GM23248 (cell line): ENCODE data around the gene HRC. TPM values are rescaled to one million over a fixed set of nuclear protein-coding genes. Genes with fewer than 3 reads are reported as not detected.

Source experiments
- DNase-seq: peaks from one replicate; pipeline ENCODE4 v3.0.0-alpha.2; 2015
- H2AFZ ChIP-seq: fragments of 200-600 bp; sonication (generic); 2 replicates; pipeline ENCODE4 v1.6.1; 2016; ENCODE audit warnings: antibody characterized with exemption
- H3F3A ChIP-seq: fragments of 200-600 bp; sonication (generic); 2 replicates; pipeline ENCODE4 v1.6.1; 2016; ENCODE audit warnings: mild to moderate bottlenecking, antibody characterized with exemption, mixed run types; ENCODE audit not compliant: insufficient read depth
- H3K27ac ChIP-seq: fragments of 200-600 bp; sonication (generic); 2 replicates; pipeline ENCODE4 v1.5.1; 2016; ENCODE audit warnings: mild to moderate bottlenecking
- H3K27me3 ChIP-seq: fragments of 200-600 bp; sonication (generic); replicated peaks from 2 replicates; pipeline ENCODE4 v1.6.1; 2016; ENCODE audit warnings: mild to moderate bottlenecking; ENCODE audit not compliant: insufficient read depth
- H3K36me3 ChIP-seq: fragments of 200-600 bp; sonication (generic); 2 replicates; pipeline ENCODE4 v1.6.1; 2016; ENCODE audit warnings: low read depth, mild to moderate bottlenecking
- H3K4me1 ChIP-seq: fragments of 200-600 bp; sonication (generic); 2 replicates; pipeline ENCODE4 v1.6.1; 2016; ENCODE audit warnings: mild to moderate bottlenecking; ENCODE audit not compliant: insufficient read depth
- H3K4me2 ChIP-seq: fragments of 200-600 bp; sonication (generic); one replicate; pipeline ENCODE4 v1.6.1; 2016; ENCODE audit warnings: mild to moderate bottlenecking; ENCODE audit not compliant: unreplicated experiment
- H3K4me3 ChIP-seq: fragments of 200-600 bp; sonication (generic); 2 replicates; pipeline ENCODE4 v1.5.1; 2016; ENCODE audit warnings: mild to moderate bottlenecking
- H3K79me2 ChIP-seq: fragments of 200-600 bp; sonication (generic); 2 replicates; pipeline ENCODE4 v1.6.1; 2016; ENCODE audit warnings: mild to moderate bottlenecking; ENCODE audit not compliant: insufficient read depth
- H3K9ac ChIP-seq: fragments of 200-600 bp; sonication (generic); 2 replicates; pipeline ENCODE4 v1.6.1; 2016; ENCODE audit warnings: mild to moderate bottlenecking
- H3K9me2 ChIP-seq: fragments of 200-600 bp; sonication (generic); 2 replicates; pipeline ENCODE4 v1.6.1; 2016; ENCODE audit warnings: mixed run types, mild to moderate bottlenecking, moderate library complexity; ENCODE audit not compliant: insufficient read depth
- H3K9me3 ChIP-seq: fragments of 200-600 bp; sonication (generic); one replicate; pipeline ENCODE4 v1.6.1; 2017; ENCODE audit warnings: low read depth
- H4K20me1 ChIP-seq: fragments of 200-600 bp; sonication (generic); 2 replicates; pipeline ENCODE4 v1.6.0; 2016; ENCODE audit not compliant: insufficient read depth
- EZH2 ChIP-seq: fragments of 200-600 bp; sonication (generic); IDR thresholded peaks from 2 replicates; pipeline ENCODE4 v1.6.1; 2018; ENCODE audit warnings: antibody characterized with exemption, mild to moderate bottlenecking; ENCODE audit not compliant: insufficient read depth, poor library complexity, severe bottlenecking
- EZH2phosphoT487 ChIP-seq: fragments of 200-600 bp; sonication (generic); IDR thresholded peaks from 2 replicates; pipeline ENCODE4 v1.6.1; 2018; ENCODE audit warnings: antibody characterized with exemption, moderate library complexity, mild to moderate bottlenecking, low read depth; ENCODE audit not compliant: insufficient read depth
- WGBS, 2 experiments: methylation state at CpG; one replicate each; pipeline ENCODE4 v1.1.6; 2015 to 2017; ENCODE audit warnings: low lambda C conversion rate in 2 of 2, low coverage in 1 of 2; ENCODE audit errors: missing lambda C conversion rate in 2 of 2; 5-methylcytosine and 5-hydroxymethylcytosine counted together
- in situ Hi-C: fragments of 300-500 bp; cut with MboI; formaldehyde crosslinking; loops from 2 replicates; pipeline ENCODE4 v1.15.0; 2020
- polyA plus RNA-seq: library from polyadenylated mRNA; unstranded; fragments of >200 nt; fragmentation: Nextera tagmentation; extraction: Ambion mirVana; gene quantifications from 2 replicates; pipeline ENCODE4 v1.2.1, GENCODE V29; 2016
- total RNA-seq: library from RNA; depleted of rRNA; stranded (reverse); fragments of >200 nt; shearing (Covaris generic); gene quantifications from 2 replicates; pipeline ENCODE4 v1.2.3, GENCODE V29; 2014

Gene HRC
- total and polyA plus RNA-seq, 2 experiments from 2014 or later: not detected

GRCh38 chr19:49119411-49120324 lies 35.5 kb downstream of the HRC start, which contains the start of gene PPFIA3:
Gene PPFIA3 (plus strand): TSS chr19:49119544. CDS start chr19:49127874, 8,330 bp downstream.
- no peak for TF ChIP-seq EZH2phosphoT487
- Histone ChIP-seq H3K9me3 (no peaks in the 10 kb centered on the region), H3K27ac (peak within 1 kb of the TSS; percentile 74), H3K4me1 (peaks cover 7% of the 10 kb centered on the region), H4K20me1 (no peaks in the 10 kb centered on the region), H3F3A (no peaks in the 10 kb centered on the region; the same call in 1 of the 2 replicates), H3K4me2 (peak within 1 kb of the TSS; percentile 94), H3K36me3 (no peaks in the 10 kb centered on the region), H3K4me3 (peak within 1 kb of the TSS; percentile 80), H3K9me2 (no peaks in the 10 kb centered on the region), H3K27me3 (no peaks in the 10 kb centered on the region), H3K79me2 (no peaks in the 10 kb centered on the region), H3K9ac (peak within 1 kb of the TSS; percentile 84), H2AFZ (peak within 1 kb of the TSS; percentile 92)
- peak; percentile 89 for DNase-seq
- in situ Hi-C loops: no loop called here
- 1 to 3% methylated on average over 27 to 76 of the region's 90 CpGs for WGBS, 2 experiments

- TF ChIP-seq EZH2phosphoT487: no peak
- TF ChIP-seq EZH2: no peak
- Histone ChIP-seq H3K9ac (peak within 1 kb of the TSS; percentile 84), H4K20me1 (no peaks in the 10 kb centered on the region), H3K27ac (peak within 1 kb of the TSS; percentile 74), H3K79me2 (no peaks in the 10 kb centered on the region), H3K27me3 (no peaks in the 10 kb centered on the region), H3K4me2 (peak within 1 kb of the TSS; percentile 94), H3F3A (no peaks in the 10 kb centered on the region; the same call in 1 of the 2 replicates), H3K4me3 (peak within 1 kb of the TSS; percentile 80), H3K36me3 (no peaks in the 10 kb centered on the region), H3K9me2 (no peaks in the 10 kb centered on the region), H2AFZ (peak within 1 kb of the TSS; percentile 92), H3K4me1 (peaks cover 7% of the 10 kb centered on the region), H3K9me3 (no peaks in the 10 kb centered on the region)
- DNase-seq: peak; percentile 98
- in situ Hi-C loops: no loop called here
- 1% methylated on average over 45 to 84 of the region's 85 CpGs for WGBS, 2 experiments
Measured at GRCh38 chr19:49118565-49119410, 36.4 kb downstream of the HRC start, which contains the start of gene C19orf73. Gene C19orf73 (minus strand): TSS chr19:49119143. CDS start chr19:49119022, 121 bp downstream.

GRCh38 chr19:49117677-49118564 lies 37.3 kb downstream of the HRC start:
- Histone ChIP-seq H3K79me2 (no peaks in the 10 kb centered on the region), H3K4me2 (peak overlapping the region; percentile 79), H3K9me3 (no peaks in the 10 kb centered on the region), H3K36me3 (no peaks in the 10 kb centered on the region), H2AFZ (peak overlapping the region; percentile 92), H3F3A (no peaks in the 10 kb centered on the region; the same call in 1 of the 2 replicates), H3K9me2 (no peaks in the 10 kb centered on the region), H3K4me1 (peaks cover 7% of the 10 kb centered on the region), H3K9ac (peak overlapping the region; percentile 84), H3K27ac (peak overlapping the region; percentile 74), H3K27me3 (no peaks in the 10 kb centered on the region), H4K20me1 (no peaks in the 10 kb centered on the region), H3K4me3 (peak overlapping the region; percentile 80)
- WGBS, 2 experiments: 62 to 65% methylated on average over 26 of the region's 26 CpGs
- in situ Hi-C loops: no loop called here
- DNase-seq: no peak
- TF ChIP-seq EZH2phosphoT487: no peak
- no peak for TF ChIP-seq EZH2
